ENCODE measurements around the gene ZBTB18. TPM values are rescaled to one million over a fixed set of nuclear protein-coding genes. Genes with fewer than 3 reads are reported as not detected.

Gene ZBTB18
- total and polyA plus RNA-seq, 2 donors (not counting 1 experiment from before 2014, with no cell fraction given), result 38.4 to 130 TPM

GRCh38 chr1:244102468-244102867 is 51.4 kb downstream of the ZBTB18 start:
- ChIA-PET POLR2A (no interaction called here), CTCF (no interaction called here)
- Histone ChIP-seq H3K9me3 (ENCODE audit: control extremely low read depth in 1 of 3, control insufficient read depth in 2 of 3, insufficient read depth in 1 of 3, low read length in 2 of 3) (peaks cover 0 to 2% (median 0%) of the 10 kb centered on the region in 3 donors), H3K4me3 (ENCODE audit: control extremely low read depth in 1 of 5, extremely low read depth in 1 of 5, insufficient read depth in 1 of 5, low read depth in 2 of 5, low read length in 4 of 5) (no peak overlapping the region), H3K27ac (ENCODE audit: low read length in 2 of 2) (no peak overlapping the region), H3K4me1 (ENCODE audit: control insufficient read depth in 2 of 2, insufficient read depth in 2 of 2, low read length in 2 of 2) (peaks cover 8 to 12% of the 10 kb centered on the region in 2 donors), H3K79me2 (ENCODE audit: control insufficient read depth, insufficient read depth, low read length) (no peaks in the 10 kb centered on the region), H3K36me3 (replicated peaks in 1 of 2; ENCODE audit: control extremely low read depth in 1 of 2, control insufficient read depth in 1 of 2, extremely low read depth in 1 of 2, insufficient read depth in 2 of 2, low read length in 1 of 2) (no peaks in the 10 kb centered on the region), H3K9ac (ENCODE audit: low read length) (no peak overlapping the region), H3K27me3 (replicated peaks in 1 of 4; ENCODE audit: control extremely low read depth in 1 of 4, control insufficient read depth in 3 of 4, insufficient read depth in 4 of 4, low read length in 3 of 4) (peaks cover 0 to 6% (median 4%) of the 10 kb centered on the region in 4 experiments), H2AFZ (ENCODE audit: insufficient read depth, low read depth, low read length, poor library complexity, severe bottlenecking) (no peak overlapping the region), H4K20me1 (ENCODE audit: control insufficient read depth, insufficient read depth, low read length, poor library complexity, severe bottlenecking) (no peaks in the 10 kb centered on the region), H3K4me2 (replicated peaks; ENCODE audit: low read depth, low read length, poor library complexity, severe bottlenecking) (no peak overlapping the region)
- peaks cover 59% of the 10 kb centered on the region for H3K27me3 Mint-ChIP-seq
- no peak for DNase-seq
- intact Hi-C loops (cut with micrococcal nuclease), result loop anchor here (10.0 kb wide), 1 partner anchor 48 kb away; the partner anchor contains the start of gene ZBTB18
- no peak for ATAC-seq (ENCODE audit: low read depth)
- H3K4me1 Mint-ChIP-seq, result peaks cover 14% of the 10 kb centered on the region
- no peak overlapping the region for H3K27ac Mint-ChIP-seq
- 28% methylated on average over 7 of the region's 14 CpGs for WGBS (ENCODE audit: insufficient coverage)
- TF ChIP-seq CTCF (IDR thresholded peaks at IDR 0.05) (no peak), EZH2 (IDR thresholded peaks at IDR 0.05; ENCODE audit: borderline replicate concordance, insufficient read depth, low read depth, low read length, poor library complexity, severe bottlenecking) (no peak)
- no peaks in the 10 kb centered on the region for H3K9me3 Mint-ChIP-seq (ENCODE audit: insufficient read depth)
- H3K4me3 Mint-ChIP-seq, result no peak overlapping the region

- Histone ChIP-seq H4K20me1 (ENCODE audit: control insufficient read depth, insufficient read depth, low read length, poor library complexity, severe bottlenecking) (no peaks in the 10 kb centered on the region), H3K27me3 (replicated peaks in 1 of 4; ENCODE audit: control extremely low read depth in 1 of 4, control insufficient read depth in 3 of 4, insufficient read depth in 4 of 4, low read length in 3 of 4) (peaks cover 0 to 8% (median 5%) of the 10 kb centered on the region in 4 experiments), H3K79me2 (ENCODE audit: control insufficient read depth, insufficient read depth, low read length) (no peaks in the 10 kb centered on the region), H3K4me2 (replicated peaks; ENCODE audit: low read depth, low read length, poor library complexity, severe bottlenecking) (no peak overlapping the region), H3K27ac (ENCODE audit: low read length in 2 of 2) (no peak overlapping the region), H3K9me3 (ENCODE audit: control extremely low read depth in 1 of 3, control insufficient read depth in 2 of 3, insufficient read depth in 1 of 3, low read length in 2 of 3) (peaks cover 0 to 2% (median 0%) of the 10 kb centered on the region in 3 donors), H3K36me3 (replicated peaks in 1 of 2; ENCODE audit: control extremely low read depth in 1 of 2, control insufficient read depth in 1 of 2, extremely low read depth in 1 of 2, insufficient read depth in 2 of 2, low read length in 1 of 2) (no peaks in the 10 kb centered on the region), H2AFZ (ENCODE audit: insufficient read depth, low read depth, low read length, poor library complexity, severe bottlenecking) (no peak overlapping the region), H3K4me1 (ENCODE audit: control insufficient read depth in 2 of 2, insufficient read depth in 2 of 2, low read length in 2 of 2) (peaks cover 8 to 12% of the 10 kb centered on the region in 2 donors), H3K9ac (ENCODE audit: low read length) (no peak overlapping the region), H3K4me3 (ENCODE audit: control extremely low read depth in 1 of 5, extremely low read depth in 1 of 5, insufficient read depth in 1 of 5, low read depth in 2 of 5, low read length in 4 of 5) (no peak overlapping the region)
- ChIA-PET POLR2A (no interaction called here), CTCF (no interaction called here)
- H3K27ac Mint-ChIP-seq, result no peak overlapping the region
- H3K9me3 Mint-ChIP-seq (ENCODE audit: insufficient read depth), result no peaks in the 10 kb centered on the region
- ATAC-seq (ENCODE audit: low read depth), result no peak
- WGBS (ENCODE audit: insufficient coverage), result 86% methylated on average over 10 of the region's 10 CpGs
- peaks cover 66% of the 10 kb centered on the region for H3K27me3 Mint-ChIP-seq
- intact Hi-C loops (cut with micrococcal nuclease), result loop anchor here (10.0 kb wide), 1 partner anchor 50 kb away; the partner anchor contains the start of gene ZBTB18
- H3K4me1 Mint-ChIP-seq, result peaks cover 14% of the 10 kb centered on the region
- TF ChIP-seq CTCF (IDR thresholded peaks at IDR 0.05) (no peak), EZH2 (IDR thresholded peaks at IDR 0.05; ENCODE audit: borderline replicate concordance, insufficient read depth, low read depth, low read length, poor library complexity, severe bottlenecking) (no peak)
- H3K4me3 Mint-ChIP-seq, result no peak overlapping the region
- no peak for DNase-seq
Measured at GRCh38 chr1:244104309-244105060, 53.4 kb downstream of the ZBTB18 start.

All from B cell (primary cell).